NCI-H187 (cell line): ENCODE results near the gene TBXAS1.
A peak's percentile ranks its signal among the peaks of the same experiment; 100 is the strongest.
"Not testable (repeated sequence)": the region's sequence is repeated elsewhere in the genome, so short reads cannot be mapped to it uniquely, and the experiment has no call there.

Source experiments
- DNase-seq, 2 experiments: peaks; one replicate each; lab custom pipeline; 2025; lab: John Stamatoyannopoulos, UW

TBXAS1 gene

DNA sequence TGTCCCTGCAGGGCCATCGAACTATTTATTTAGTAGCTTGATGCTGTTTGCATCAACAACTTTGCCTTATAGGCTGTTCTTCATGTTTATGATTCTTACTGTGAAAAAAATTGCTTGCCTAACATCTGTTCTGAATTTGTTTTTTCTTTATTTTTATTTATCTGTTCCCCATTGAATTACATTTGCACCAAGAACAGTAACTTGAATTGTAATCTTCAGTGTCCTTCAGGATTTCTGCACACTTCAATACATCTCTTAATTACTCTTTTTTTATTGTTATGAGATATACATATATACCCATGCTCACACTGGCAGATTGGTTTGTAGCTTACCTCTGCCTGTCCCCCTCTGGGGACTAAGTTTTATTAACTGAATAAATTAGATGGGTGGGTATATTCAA, 64.4 kb downstream of the TBXAS1 start:
- DNase-seq: no peak

DNA sequence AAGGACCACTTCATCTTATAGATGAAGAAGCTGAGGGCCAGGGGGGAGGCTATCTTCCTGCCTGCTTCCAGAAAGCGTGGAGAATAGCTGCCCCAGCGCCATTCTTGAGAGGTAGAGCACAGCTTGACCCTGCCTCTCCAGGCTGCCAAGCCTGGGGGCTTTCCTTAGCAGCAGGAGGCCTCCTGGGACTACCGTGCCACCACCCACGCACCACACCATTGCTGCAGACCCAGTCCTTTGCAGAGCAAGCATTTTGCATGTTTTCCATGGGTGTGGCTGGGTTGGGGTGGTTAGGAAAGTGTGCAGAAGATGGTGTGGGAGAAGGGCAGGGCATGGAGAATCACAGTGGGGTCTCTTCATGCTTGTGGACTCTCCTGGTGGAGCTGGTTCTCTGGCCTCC, 64.9 kb downstream of the TBXAS1 start:
- DNase-seq: peak in 1 of 2 experiments; percentile 15

DNA sequence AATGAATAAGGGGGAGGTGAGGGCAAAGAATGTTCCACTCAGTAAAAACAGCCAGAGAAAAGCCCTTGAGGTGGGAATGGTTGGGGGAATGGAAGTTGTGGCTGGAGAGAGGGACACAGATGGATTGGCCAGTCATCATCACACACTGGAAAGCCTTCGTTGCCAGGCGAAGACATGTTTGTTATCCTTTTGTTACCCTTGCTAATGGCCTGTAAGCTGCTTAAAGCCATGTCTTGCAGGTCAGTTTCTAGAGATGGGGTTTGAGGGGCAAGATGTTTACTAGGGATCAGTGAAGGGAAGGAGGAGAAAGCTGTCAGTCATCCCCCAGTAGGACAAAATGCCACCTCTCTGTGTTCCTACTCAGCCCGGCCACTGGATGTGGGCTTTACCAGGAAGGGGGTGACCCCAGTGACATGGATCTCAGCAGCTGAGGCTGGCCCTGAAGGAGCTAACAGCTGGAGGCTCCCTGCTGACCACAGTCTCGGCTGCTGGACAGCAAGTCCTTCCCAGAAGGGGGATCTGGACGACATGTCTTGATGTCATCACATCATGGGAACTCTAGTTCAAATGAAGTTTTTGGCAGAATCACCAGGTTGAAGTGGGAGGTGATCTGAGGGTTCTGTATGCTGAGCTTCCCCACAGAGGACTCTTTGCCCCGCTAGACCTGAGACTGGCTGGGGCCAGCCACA, 66.2 kb downstream of the TBXAS1 start:
- DNase-seq: no peak

DNA sequence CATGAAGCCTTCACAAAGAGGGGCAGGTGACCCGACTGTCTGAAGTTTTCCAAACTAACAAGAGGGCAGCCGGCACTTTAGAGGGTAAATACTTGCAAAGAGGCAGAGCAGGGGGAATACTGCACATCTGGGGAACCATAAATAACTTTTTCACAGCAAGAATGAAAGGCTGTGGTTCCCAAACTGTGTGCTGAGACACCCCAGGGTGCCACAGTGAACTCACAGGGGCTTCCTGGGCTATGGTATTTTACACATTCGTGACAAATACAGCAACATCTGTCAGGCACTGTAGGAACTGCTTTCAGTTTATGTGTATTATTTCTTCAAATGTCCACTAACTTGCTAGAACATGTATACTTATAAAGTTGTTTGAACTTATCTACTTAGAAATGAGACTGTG, 67.2 kb downstream of the TBXAS1 start:
- DNase-seq: no peak

DNA sequence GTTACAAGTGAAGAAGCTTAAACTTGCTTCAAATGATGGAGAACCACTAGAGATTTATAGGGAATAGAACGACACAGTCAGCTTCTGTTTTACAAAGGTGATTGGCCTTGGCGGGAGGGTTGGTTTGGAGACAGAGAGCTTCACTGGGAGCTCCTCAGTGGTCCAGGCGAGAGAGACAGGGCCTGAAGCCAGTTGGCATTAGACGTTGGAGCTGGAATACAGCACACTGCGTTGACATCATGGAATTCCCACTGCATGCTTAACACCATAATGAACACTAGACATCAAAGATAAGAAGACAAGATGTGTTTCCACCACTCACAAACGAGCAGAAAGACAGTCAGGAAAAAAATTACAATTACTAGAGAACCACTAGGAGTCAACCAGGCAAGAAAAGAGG, 67.8 kb downstream of the TBXAS1 start:
- no peak for DNase-seq

DNA sequence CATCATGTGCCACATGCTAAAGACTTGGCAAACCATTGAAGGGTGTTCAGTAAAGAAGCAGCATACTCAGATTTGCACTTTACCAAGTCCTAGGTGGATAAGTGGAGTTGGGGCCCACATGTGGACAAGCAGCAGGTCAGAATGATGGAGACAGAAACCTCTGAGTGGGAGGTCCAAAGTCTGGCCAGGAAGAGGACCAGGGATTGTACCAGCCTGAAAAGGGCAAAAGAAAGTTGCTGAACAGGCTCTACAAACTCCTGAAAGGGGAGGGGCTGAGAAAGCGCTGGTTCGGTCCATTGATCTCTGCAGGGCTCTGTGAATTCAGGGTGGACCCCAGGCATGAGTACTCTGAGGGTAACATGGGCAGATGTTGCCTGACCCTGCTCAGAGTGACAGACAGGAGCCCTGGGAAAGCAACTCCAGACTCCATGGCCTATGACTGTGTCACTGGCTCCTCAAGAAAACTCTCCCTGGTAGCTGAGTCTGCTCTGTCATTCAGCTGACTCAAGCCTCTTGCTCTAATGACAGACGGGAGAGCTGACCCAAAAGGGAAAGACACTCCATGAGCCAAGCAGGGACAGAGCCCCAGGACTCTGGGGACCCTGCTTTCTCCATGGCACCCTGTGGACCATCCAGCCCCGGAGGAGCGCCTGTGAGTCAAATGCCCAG, 68.5 kb downstream of the TBXAS1 start:
- no peak for DNase-seq

DNA sequence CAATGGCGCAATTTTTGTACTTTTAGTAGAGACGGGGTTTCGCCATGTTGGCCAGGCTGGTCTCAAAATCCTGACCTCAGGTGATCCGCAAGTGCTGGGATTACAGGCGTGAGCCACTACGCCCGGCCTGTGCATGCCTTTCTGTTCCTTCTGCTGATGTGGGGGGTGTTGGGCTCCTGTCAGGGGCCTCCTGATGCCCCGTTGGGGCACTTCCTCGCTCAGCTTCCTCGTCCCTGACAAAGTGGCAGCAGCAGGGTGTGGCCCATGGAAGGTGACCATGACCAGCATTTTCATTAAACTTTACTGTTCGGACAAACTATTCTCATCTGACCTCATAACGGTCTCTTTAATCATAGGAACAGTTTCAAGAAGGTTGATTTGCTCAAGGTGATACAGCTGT, 69.4 kb downstream of the TBXAS1 start:
- DNase-seq: no peak

DNA sequence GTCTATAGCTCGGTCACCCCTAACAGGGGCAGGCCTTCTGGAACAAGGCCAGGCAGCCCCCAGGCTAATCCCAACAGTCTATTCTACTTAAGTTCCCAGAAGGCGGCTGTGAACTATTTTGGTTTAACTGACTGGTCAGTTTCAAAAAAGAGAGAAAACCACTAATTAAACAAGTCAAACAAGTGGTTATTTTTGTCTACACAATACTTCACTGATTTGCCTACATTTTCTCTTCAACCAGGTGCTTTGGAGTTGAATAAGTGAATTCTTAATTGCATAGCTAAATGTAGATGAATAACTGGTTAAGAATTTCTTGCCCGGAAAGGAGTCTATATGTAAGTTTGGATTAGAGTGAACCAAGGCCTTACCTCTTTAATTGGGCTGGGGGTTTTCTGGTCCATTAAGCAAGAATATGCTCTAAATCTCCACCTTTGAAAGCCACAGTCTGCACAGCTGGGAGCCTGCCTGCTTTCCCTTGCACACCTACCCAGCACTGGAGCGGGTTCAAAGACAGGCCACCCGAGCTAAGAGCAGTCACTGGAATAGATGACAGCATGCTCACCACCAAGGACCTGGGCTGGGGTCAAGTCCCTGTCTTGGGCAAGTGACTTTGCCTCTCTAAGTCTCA, 70.4 kb downstream of the TBXAS1 start:
- no peak for DNase-seq

DNA sequence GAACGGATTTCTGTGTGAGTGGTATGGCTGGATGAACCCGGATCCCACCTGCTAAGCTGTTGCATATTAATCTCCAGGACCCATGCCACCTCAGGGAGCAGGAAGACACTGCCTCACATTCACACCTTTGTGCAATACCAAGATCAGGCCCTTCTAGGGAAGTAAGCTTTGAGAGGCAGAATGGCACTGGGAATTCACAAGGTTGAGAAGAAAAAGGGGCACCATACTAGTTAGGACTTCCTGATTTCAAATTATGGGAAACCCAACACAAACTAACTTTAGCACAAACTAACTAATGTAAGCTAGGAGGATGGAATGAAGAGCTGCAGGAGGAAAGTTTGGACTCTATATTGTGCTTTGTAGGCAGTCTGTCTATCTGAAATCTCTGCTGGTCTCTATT, 71.3 kb downstream of the TBXAS1 start:
- no peak for DNase-seq

DNA sequence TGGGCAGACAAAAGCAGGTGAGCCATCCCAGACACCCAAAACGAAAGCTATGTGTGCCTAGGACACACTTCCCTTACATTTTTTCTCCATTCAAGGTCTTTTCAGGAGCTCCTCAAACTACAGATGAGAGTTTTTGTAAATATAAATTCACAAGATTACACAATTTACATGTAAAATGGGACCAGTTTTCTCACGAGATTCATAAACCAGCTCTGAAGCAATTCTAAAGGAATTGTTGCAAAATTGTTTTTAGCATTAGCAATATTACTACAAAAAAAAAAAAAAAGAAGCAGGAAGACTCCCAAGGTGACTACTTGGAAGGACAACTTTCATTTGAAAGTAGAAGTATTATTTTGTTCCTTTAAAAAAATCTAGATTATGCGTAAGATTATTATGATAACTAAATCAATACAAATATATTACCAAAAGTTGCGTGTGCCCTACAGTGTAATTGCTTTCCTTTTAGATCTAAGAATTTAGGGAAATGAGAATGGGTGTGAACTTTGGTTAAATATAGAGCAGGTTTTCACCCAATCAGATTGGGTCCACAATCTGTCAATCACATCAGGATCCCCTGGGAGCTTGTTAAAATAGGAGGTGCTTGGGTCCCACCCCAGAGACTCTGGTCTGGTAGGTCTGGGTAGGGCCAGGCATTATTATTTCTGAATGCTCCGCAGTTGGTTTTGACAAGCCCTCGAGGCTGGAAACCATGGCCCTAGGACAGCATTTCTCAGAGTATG, 72.2 kb downstream of the TBXAS1 start:
- DNase-seq: no peak

DNA sequence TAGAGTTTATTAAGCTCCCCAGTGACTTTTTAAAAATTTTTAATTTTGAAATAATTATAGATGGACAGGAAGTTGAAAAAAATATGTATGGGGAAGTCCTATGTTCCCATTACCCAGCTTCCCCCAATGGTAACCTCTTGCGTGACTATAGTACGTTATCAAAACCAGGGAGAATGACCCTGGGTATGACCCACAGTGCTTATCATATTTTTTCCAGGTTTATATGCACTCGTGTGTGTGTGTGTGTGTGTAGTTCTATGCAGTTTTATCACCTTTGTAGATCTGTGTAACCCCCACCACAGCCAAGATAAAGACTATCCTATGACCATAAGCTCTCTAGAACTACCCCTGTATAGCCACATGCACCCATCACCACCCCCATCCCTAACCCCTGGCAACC, 72.8 kb downstream of the TBXAS1 start:
- DNase-seq: no peak

DNA sequence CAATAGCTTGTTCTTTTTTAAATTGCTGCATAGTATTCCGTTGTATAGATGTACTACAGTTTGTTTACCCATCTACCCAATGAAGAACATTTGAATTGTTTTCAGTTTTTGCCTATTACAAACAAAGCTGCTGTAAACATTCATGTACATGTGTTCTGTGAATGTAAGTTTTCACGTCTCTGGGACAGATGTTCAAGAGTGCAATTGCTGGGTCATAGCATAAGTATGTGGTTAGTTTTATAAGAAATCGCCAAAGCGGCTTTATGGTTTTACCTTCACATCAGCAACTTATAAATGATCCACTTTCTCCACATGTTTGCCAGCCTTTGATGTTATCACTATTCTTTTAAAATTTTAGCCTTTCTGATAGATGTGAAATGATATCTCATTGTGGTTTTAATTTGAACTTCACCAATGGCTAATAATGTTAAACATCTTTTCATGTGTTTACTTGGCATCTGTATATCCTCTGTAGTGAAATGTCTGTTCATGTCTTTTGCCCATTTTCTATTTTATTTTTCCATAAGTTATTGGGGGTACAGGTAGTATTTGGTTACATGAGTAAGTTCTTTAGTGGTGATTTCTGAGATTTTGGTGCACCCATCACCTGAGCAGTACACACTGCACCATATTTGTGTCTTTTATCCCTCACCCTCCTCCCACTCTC, 73.5 kb downstream of the TBXAS1 start:
- DNase-seq: no peak

DNA sequence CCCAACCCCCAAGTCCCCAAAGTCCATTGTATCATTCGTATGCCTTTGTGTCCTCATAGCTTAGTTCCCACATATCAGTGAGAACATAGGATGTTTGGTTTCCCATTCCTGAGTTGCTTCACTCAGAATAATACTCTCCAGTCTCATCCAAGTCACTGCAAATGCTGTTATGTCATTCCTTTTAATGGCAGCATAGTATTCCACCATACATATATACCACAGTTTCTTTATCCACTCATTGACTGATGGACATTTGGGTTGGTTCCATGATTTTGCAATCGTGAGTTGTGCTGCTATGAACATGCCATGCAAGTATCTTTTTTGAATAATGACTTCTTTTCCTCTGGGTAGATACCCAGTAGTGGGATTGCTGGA, 74.0 kb downstream of the TBXAS1 start:
- DNase-seq: not testable (repeated sequence)

DNA sequence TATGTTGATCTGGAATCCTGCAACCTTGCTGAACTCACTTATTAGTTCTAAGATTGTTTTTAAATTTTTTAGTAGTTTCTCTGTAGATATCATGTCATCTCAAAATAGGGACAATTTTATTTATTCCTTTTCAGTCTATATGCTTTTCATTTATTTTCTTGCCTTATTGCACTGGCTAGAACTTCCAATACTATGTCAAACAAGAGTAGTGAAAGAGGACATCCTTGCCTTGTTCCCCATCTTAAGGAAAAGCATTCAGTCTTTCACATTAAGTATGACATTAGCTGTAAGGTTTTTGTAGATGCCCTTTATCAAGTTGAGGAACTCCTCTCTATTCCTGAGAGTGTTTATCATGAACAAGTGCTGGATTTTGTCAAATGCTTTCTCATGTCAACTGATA, 77.8 kb downstream of the TBXAS1 start:
- no peak for DNase-seq

DNA sequence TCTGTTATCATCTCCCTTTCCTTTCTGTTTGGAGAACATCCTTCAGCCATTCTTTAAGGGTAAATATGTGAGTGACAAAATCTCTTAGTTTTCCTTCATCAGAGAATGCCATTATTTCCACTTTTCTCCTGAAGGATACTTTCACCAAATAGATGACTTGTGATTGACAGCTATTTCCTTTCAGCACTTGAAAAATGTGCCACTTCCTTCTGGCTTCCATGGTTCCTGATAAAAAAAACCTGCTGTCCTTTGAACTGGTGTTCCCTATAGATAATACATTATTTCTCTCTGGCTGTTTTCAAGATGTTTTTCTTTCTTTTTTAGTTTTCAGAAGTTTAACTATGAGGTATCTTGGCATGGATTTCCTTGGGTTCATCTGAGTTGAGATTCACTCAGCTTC, 79.7 kb downstream of the TBXAS1 start:
- DNase-seq: no peak

DNA sequence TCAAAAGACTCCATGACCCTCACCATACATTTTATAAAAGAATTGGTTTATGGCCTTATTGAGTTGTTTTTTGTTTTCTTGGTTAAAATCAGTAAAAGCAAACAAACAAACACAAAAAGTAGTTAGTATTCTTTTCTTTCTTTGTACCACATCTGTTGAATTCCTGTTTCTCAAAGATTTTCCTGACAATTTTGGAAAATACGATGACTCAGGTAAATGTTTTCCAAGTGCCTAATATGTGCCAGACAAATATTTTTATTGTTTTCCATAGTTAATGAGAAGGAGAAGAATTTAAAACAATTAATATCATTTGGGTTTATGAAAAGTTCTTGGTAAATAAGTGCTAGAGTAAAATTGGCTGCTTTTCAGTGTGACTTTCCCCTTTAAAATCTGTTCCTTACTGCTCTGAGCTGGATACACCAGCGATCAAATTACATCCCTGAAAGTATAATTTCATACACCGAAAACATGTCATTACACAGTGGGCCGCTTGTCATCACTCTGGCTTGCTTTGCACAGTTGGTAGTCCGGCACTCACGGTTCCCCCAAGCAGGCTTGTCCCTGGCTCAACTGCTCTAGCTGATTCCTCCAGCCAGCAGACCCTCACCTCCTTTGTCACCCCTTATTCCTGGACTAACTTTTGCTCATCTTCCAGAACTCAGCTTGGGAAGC, 80.5 kb downstream of the TBXAS1 start:
- no peak for DNase-seq

DNA sequence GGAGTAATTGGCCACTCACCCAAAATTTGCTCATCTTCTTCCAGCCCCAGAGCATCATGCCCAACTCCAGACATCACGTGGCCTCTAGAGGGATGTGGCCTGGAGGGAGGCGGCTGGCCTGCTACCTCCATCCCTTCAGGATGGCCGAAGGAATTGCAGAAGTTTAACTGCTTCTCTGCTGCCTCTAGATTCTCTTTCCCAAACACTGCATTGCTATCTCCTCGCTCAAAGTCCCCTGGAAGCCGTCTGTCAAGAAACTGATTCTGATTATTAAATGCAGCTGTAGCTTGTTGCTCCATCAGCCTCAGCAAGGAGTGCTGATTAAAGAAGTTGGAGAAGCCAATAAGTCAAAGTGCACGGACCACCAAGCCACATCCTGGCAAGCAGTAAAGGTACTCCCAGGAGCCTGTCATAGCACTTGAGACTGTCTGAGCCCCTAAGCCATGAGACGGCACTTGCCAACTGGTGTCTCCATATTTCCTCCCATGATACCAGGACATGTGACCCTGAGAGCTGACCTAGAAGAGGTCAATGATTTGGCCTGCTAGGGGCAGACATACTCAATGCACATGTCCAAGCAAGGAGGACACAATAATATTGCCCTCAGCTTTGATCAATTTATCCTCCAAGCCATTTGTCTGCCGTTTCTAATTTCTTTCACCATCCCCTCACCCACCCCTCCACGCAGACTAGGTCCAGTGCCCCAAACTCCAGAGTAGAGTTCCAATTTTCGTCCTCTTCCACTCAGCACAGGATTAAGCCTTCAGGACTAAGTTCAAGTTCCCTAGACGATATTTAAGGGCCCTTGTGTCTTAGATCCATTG, 84.2 kb downstream of the TBXAS1 start:
- no peak for DNase-seq

DNA sequence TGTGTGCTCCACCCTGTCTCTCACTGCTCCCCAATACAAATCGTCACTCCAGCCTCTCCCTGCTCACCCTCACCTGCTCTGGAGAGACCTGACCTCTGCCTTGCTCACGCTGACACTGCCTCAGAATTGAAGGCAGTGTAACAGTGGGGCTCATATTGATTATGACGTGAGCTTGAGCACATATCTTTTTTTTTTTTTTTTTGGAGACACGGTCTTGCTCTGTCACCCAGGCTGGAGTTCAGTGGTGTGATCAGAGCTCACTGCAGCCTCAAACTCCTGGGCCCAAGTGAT, 84.7 kb downstream of the TBXAS1 start:
- DNase-seq: no peak

DNA sequence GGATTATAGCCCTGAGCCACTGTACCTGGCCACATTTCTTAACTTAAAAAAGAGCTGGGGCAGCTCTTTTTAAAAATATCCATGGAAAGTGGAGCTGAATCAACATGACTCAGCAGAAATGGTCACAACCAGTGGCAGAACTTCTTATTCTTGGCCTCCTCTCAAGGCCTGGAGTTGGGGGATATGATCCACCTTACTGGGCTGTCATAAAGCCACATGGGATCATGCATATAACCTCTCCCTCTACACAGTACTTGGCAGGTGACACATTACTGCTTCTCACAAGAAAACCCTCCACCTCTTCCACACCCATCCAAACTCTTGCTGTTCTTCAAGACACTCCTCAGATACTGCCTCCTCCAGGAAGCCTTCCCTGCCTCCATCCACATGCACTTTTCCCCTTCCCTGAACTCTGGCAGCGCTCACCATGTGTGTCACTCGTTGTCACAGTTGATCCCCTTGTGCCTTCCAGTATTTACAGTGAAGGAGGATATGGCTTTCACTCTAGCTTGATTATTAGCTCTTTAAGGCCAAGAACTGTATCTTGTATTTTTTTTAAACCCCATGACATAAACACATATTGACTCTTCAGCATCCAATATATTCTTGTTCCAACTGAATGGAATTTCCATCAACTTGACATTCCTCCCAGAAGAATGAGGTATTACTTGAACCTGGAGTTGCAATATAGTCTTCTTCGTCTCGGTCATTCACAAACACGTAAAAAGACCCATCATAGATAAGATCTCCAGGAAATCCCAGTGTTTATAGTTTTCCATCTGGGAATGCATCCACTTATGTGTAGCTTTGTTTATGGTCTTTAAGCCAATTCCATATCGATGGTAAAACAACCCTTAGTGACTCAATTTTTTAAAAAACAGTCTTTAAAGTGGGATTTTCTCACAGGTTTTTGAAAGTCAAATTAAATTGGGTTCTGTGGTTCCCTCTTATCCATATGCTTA, 85.5 kb downstream of the TBXAS1 start:
- no peak for DNase-seq
